ENCODE data around the gene EIF3K. TPM values are rescaled to one million over a fixed set of nuclear protein-coding genes. Genes with fewer than 3 reads are reported as not detected.

EIF3K gene
- total and polyA plus RNA-seq, 7 donors: 367 to 984 (median 470) TPM

DNA sequence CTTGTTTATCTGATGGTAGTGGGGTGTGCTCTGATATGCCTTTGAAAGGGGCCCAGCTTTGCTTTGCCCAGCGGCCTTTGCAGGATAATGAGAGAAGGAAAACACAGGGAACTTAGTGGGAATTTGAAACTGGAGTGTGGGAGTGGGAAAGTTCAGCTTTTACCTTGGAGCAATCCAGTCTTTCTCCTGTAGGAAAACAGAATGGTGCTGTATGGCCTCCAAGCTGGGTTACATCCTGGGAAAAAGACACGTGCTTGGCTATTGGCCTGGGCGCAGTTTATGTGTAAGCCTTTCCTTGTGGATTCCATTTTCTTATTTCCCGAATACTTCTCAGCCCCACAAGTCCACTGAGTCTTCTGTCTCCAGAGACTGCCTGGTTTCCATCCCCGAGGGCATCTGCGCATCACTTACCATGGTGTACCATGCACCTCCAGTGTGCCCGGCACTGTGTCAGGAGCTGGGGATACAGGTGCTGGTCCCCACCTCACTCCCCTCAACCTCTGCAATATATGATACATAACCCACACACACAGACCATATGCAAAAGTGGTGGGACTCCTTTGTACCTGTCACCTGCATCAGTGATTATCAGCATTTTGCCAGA, 60.0 kb downstream of the EIF3K start:
- WGBS, 3 donors: 79 to 85% (median 80%) methylated on average over 7 of the region's 7 CpGs
- Histone ChIP-seq H3K4me1 (peaks cover 95% of the 10 kb centered on the region), H3K36me3 (ENCODE audit: insufficient read depth in 1 of 2, low read depth in 1 of 2) (peaks cover 0 to 9% of the 10 kb centered on the region in 2 donors), H3K9me3 (no peaks in the 10 kb centered on the region), H3K4me3 (no peak overlapping the region), H3K27me3 (ENCODE audit: insufficient read depth in 3 of 3, low read length in 2 of 3) (no peaks in the 10 kb centered on the region), H3K27ac (peak overlapping the region; percentile 98)
- DNase-seq (peak in 1 of 2 donors; percentile 17), ATAC-seq (no peak)
- no peak for TF ChIP-seq CTCF (IDR thresholded peaks at IDR 0.05)
- intact Hi-C loops (cut with DNase I): no loop called here

GRCh38 chr19:38679839-38680238, 60.9 kb downstream of the EIF3K start:
- H3K4me1 ChIP-seq: peaks cover 95% of the 10 kb centered on the region
- no peaks in the 10 kb centered on the region for H3K9me3 ChIP-seq
- intact Hi-C loops (cut with DNase I): no loop called here
- peak; percentile 9 to 35 (median 20) for ATAC-seq
- 38 to 58% (median 44%) methylated on average over 4 of the region's 4 CpGs for WGBS, 3 donors
- no peak overlapping the region for H3K4me3 ChIP-seq
- H3K27me3 ChIP-seq (ENCODE audit: insufficient read depth in 3 of 3, low read length in 2 of 3): no peaks in the 10 kb centered on the region
- peaks cover 0 to 9% of the 10 kb centered on the region in 2 donors for H3K36me3 ChIP-seq (ENCODE audit: insufficient read depth in 1 of 2, low read depth in 1 of 2)
- peak in 1 of 2 donors; percentile 30 for DNase-seq
- H3K27ac ChIP-seq: peak overlapping the region; percentile 98
- TF ChIP-seq CTCF (IDR thresholded peaks at IDR 0.05): no peak

- WGBS, 3 donors: 90 to 97% (median 96%) methylated on average over 11 of the region's 11 CpGs
- no peak overlapping the region for H3K4me3 ChIP-seq
- peak overlapping the region; percentile 98 for H3K27ac ChIP-seq
- peaks cover 0 to 5% of the 10 kb centered on the region in 2 donors for H3K36me3 ChIP-seq (ENCODE audit: insufficient read depth in 1 of 2, low read depth in 1 of 2)
- TF ChIP-seq CTCF (IDR thresholded peaks at IDR 0.05): no peak
- peaks cover 92% of the 10 kb centered on the region for H3K4me1 ChIP-seq
- DNase-seq (no peak), ATAC-seq (no peak)
- intact Hi-C loops (cut with DNase I): no loop called here
- H3K9me3 ChIP-seq: no peaks in the 10 kb centered on the region
- no peaks in the 10 kb centered on the region for H3K27me3 ChIP-seq (ENCODE audit: insufficient read depth in 3 of 3, low read length in 2 of 3)
Observed at GRCh38 chr19:38682195-38682867, 63.3 kb downstream of the EIF3K start.

DNA sequence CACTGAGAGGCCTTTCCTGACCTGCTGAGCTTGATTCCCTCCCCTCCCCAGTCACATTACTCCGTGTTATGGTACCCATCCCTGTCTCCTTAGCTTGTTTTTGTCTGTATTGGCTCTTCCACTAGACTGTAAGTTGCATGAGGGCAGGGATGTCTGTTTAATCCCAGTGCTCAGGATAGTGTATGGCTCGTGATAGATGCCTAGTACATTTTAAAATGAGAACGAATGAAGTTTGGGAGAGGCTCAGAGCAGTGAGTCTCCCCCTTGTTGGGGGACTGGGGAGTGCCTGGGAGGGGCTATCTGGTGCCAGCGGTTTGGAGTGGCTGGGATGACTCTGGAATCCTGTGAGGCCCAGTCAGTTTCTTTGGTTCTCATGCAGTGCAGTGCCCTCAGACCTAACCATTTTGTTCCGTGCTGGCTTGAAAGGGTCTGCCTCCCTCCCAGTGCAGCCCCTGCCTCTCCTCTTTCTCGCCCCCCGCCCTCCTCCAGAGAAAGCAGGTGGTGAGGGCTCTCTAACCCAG, 63.9 kb downstream of the EIF3K start:
- H3K36me3 ChIP-seq (ENCODE audit: insufficient read depth in 1 of 2, low read depth in 1 of 2): no peaks in the 10 kb centered on the region
- ATAC-seq: no peak
- H3K9me3 ChIP-seq: no peaks in the 10 kb centered on the region
- intact Hi-C loops (cut with DNase I): no loop called here
- no peak overlapping the region for H3K4me3 ChIP-seq
- no peaks in the 10 kb centered on the region for H3K27me3 ChIP-seq (ENCODE audit: insufficient read depth in 3 of 3, low read length in 2 of 3)
- peak overlapping the region; percentile 98 for H3K27ac ChIP-seq
- H3K4me1 ChIP-seq: peaks cover 90% of the 10 kb centered on the region
- no peak for TF ChIP-seq CTCF (IDR thresholded peaks at IDR 0.05)
- WGBS, 3 donors: 81 to 87% (median 82%) methylated on average over 7 of the region's 7 CpGs
- DNase-seq: no peak
